PC-9 (cell line): ENCODE results near the gene ATXN1. TPM values are rescaled to one million over a fixed set of nuclear protein-coding genes. Genes with fewer than 3 reads are reported as not detected.

Experiments used
- BruUV-seq: library from RNA; stranded (reverse); fragments of 400-500 nt; replicated peaks from 2 replicates; lab custom pipeline; 2021; lab: Mats Ljungman, UMichigan
- CTCF ChIA-PET: fragments of 300-600 bp; sonication (Branson Sonifier 250); formaldehyde crosslinking; loops from one replicate; lab custom pipeline; 2022; ENCODE audit warnings: antibody characterized with exemption; lab: Charles Lee
- POLR2A ChIA-PET: fragments of 300-600 bp; sonication (Branson Sonifier 250); formaldehyde crosslinking; loops from one replicate; lab custom pipeline; 2022; ENCODE audit warnings: antibody characterized with exemption; ENCODE audit not compliant: unreplicated experiment; lab: Charles Lee
- DNase-seq, 2 experiments: peaks; one replicate each; pipeline versions ENCODE4 v3.0.0 to v3.0.0-alpha.2; 2015 to 2022; ENCODE audit warnings: mixed read lengths in 1 of 2
- H2AFZ ChIP-seq: fragments of 200-600 bp; sonication (generic); 2 replicates; pipeline ENCODE4 v1.8.1; 2017; ENCODE audit warnings: antibody characterized with exemption
- H3F3A ChIP-seq: fragments of 200-600 bp; sonication (generic); 2 replicates; pipeline ENCODE4 v1.8.1; 2017; ENCODE audit warnings: antibody characterized with exemption, mild to moderate bottlenecking, low read depth; ENCODE audit not compliant: insufficient read depth
- H3K27ac ChIP-seq: fragments of 200-600 bp; sonication (generic); 2 replicates; pipeline ENCODE4 v1.6.1; 2016; ENCODE audit warnings: mixed run types
- H3K27me3 ChIP-seq: fragments of 200-600 bp; sonication (generic); 2 replicates; pipeline ENCODE4 v1.6.1; 2016; ENCODE audit warnings: low read depth, mixed run types; ENCODE audit not compliant: insufficient read depth
- H3K36me3 ChIP-seq: fragments of 200-600 bp; sonication (generic); 2 replicates; pipeline ENCODE4 v1.6.1; 2016; ENCODE audit warnings: low read depth, mixed run types
- H3K4me1 ChIP-seq: fragments of 200-600 bp; sonication (generic); replicated peaks from 2 replicates; pipeline ENCODE4 v1.6.1; 2016; ENCODE audit warnings: mixed run types; ENCODE audit not compliant: insufficient read depth
- H3K4me2 ChIP-seq: fragments of 200-600 bp; sonication (generic); 2 replicates; pipeline ENCODE4 v1.6.1; 2017; ENCODE audit warnings: mixed run types
- H3K4me3 ChIP-seq: fragments of 200-600 bp; sonication (generic); 2 replicates; pipeline ENCODE4 v1.6.1; 2016; ENCODE audit warnings: mixed run types
- H3K79me2 ChIP-seq: fragments of 200-600 bp; sonication (generic); 2 replicates; pipeline ENCODE4 v1.6.1; 2017; ENCODE audit warnings: low read depth, mixed run types
- H3K9me2 ChIP-seq: fragments of 200-600 bp; sonication (generic); 2 replicates; pipeline ENCODE4 v1.8.1; 2017; ENCODE audit warnings: mild to moderate bottlenecking; ENCODE audit not compliant: insufficient read depth
- H3K9me3 ChIP-seq: fragments of 200-600 bp; sonication (generic); 2 replicates; pipeline ENCODE4 v1.8.1; 2016; ENCODE audit warnings: low read depth; ENCODE audit not compliant: insufficient read depth
- H4K20me1 ChIP-seq: fragments of 200-600 bp; sonication (generic); 2 replicates; pipeline ENCODE4 v1.8.1; 2017; ENCODE audit not compliant: insufficient read depth
- EZH2 ChIP-seq: fragments of 200-600 bp; sonication (generic); IDR thresholded peaks from 2 replicates; pipeline ENCODE4 v1.8.0; 2017; ENCODE audit warnings: antibody characterized with exemption, low read depth
- intact Hi-C: fragments of 100-400 bp; cut with micrococcal nuclease; formaldehyde crosslinking; loops from one replicate; pipeline ENCODE4 v1.10.0; 2022; ENCODE audit not compliant: unreplicated experiment
- total RNA-seq: library from RNA; stranded (reverse); gene quantifications from 2 replicates; pipeline ENCODE4 v1.2.3, GENCODE V29; 2021
- TF ChIP-seq, protein P1 (sequence below): fragments of 200-600 bp; sonication (generic); conservative IDR thresholded peaks from 2 replicates; pipeline ENCODE4 v1.6.1; 2017; ENCODE audit warnings: mixed run types, antibody characterized with exemption, mild to moderate bottlenecking, moderate library complexity

The ATXN1 gene
- total RNA-seq, 1 experiment from 2014 or later: 42.7 TPM

DNA sequence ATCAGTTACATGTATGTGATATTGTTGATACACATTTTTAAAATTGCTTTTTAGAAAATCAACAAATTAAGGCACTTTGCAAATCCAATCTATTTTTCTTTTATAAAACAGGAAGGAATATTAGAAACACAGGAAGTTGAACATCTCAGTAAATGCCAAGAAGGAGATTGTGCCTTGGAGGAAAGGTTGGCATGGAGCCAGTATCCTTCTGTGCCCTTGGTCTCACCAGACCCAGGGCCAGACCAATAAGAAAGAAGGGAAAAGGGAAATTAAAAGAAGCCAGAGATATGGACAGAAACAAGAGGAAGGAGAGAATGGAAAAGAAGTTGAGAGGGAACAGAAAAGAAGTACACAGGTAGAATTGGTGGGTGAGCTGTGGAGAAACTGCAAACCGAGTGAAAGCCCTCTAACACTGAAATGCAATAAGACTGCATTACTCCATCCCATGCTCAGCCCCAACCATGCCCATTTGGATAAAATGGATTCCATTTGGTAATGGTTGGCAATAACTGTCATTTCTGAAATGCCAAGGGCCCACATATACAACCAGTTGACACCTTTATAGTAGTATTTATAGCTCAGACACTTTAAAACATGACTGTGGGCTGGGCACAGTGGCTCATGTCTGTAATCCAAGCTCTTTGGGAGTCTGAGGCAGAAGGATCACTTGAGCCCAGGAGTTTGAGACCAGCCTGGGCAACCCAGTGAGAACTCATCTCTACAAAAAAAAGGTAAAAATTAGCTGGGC, 389.1 kb downstream of the ATXN1 start:
- POLR2A ChIA-PET: no interaction called here
- H4K20me1 ChIP-seq: no peaks in the 10 kb centered on the region
- BruUV-seq: no TSS peak

DNA sequence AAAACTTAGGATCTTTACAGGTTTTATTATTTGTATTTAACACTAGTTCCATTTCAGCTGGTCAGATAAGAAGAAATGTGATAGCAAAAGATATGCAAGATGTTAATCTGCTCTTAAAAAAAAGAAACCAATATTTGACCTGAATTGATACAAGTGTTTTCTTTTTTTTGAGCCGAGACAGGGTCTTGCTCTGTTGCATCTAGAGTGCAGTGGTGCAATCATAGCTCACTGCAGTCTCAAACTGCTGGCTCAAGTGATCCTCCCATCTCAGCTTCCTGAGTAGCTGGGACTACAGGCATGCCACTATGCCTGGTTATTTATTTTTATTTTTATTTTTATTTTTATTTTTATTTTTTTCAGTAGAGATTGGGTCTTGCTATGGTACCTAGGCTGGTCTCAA, 389.9 kb downstream of the ATXN1 start:
- TF ChIP-seq, protein P1, sequence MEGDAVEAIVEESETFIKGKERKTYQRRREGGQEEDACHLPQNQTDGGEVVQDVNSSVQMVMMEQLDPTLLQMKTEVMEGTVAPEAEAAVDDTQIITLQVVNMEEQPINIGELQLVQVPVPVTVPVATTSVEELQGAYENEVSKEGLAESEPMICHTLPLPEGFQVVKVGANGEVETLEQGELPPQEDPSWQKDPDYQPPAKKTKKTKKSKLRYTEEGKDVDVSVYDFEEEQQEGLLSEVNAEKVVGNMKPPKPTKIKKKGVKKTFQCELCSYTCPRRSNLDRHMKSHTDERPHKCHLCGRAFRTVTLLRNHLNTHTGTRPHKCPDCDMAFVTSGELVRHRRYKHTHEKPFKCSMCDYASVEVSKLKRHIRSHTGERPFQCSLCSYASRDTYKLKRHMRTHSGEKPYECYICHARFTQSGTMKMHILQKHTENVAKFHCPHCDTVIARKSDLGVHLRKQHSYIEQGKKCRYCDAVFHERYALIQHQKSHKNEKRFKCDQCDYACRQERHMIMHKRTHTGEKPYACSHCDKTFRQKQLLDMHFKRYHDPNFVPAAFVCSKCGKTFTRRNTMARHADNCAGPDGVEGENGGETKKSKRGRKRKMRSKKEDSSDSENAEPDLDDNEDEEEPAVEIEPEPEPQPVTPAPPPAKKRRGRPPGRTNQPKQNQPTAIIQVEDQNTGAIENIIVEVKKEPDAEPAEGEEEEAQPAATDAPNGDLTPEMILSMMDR: no peak
- no peak for TF ChIP-seq EZH2
- H3K27me3 ChIP-seq: no peaks in the 10 kb centered on the region
- ChIA-PET CTCF (interaction anchor here (0.6 kb wide), 1 partner anchor 34 kb away, joined by 5 read pairs; no protein-coding TSS in a partner anchor), POLR2A (no interaction called here)
- H3K36me3 ChIP-seq: no peaks in the 10 kb centered on the region
- no TSS peak for BruUV-seq
- H3K4me2 ChIP-seq: no peak overlapping the region
- H4K20me1 ChIP-seq: no peaks in the 10 kb centered on the region
- no peaks in the 10 kb centered on the region for H3K79me2 ChIP-seq
- no peaks in the 10 kb centered on the region for H3F3A ChIP-seq
- no peak overlapping the region for H3K4me3 ChIP-seq
- H3K9me2 ChIP-seq: no peaks in the 10 kb centered on the region
- no peaks in the 10 kb centered on the region for H3K4me1 ChIP-seq
- H3K27ac ChIP-seq: no peak overlapping the region
- DNase-seq: no peak
- no peak overlapping the region for H2AFZ ChIP-seq
- intact Hi-C loops: no loop called here
- H3K9me3 ChIP-seq: no peaks in the 10 kb centered on the region

More for the DNA sequence above, 389.1 kb downstream of the ATXN1 start:
- no peaks in the 10 kb centered on the region for H3K9me3 ChIP-seq
- H3K36me3 ChIP-seq: no peaks in the 10 kb centered on the region
- no peak overlapping the region for H3K4me3 ChIP-seq
- intact Hi-C loops: no loop called here
- H3K4me1 ChIP-seq: no peaks in the 10 kb centered on the region
- H3F3A ChIP-seq: no peaks in the 10 kb centered on the region
- no peaks in the 10 kb centered on the region for H3K27me3 ChIP-seq
- TF ChIP-seq EZH2: no peak
- TF ChIP-seq, protein P1: no peak
- DNase-seq: no peak
- CTCF ChIA-PET: no interaction called here
- H3K9me2 ChIP-seq: no peaks in the 10 kb centered on the region
- H3K27ac ChIP-seq: no peak overlapping the region
- no peaks in the 10 kb centered on the region for H3K79me2 ChIP-seq
- no peak overlapping the region for H3K4me2 ChIP-seq
- H2AFZ ChIP-seq: no peak overlapping the region

DNA sequence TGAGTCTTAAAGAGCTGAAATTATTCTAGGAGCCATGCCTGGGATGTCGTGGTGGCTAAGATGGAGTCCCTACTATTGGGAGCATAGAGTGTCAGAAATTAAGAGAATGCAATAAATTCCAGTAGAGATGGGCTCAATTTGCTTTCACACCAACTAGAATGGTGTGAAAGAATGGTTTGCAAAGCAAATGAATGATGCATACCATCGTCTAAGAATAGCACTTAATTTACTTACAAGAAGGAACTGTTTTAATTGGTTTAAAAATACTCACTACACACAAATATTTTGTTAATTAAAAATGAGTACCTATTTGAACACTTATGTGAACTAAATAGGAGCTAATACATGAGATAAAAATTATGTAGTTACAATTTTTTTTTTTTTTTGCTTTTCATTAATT, 390.3 kb downstream of the ATXN1 start:
- no peaks in the 10 kb centered on the region for H3K36me3 ChIP-seq
- intact Hi-C loops: no loop called here
- H3K27ac ChIP-seq: no peak overlapping the region
- no TSS peak for BruUV-seq
- H3K27me3 ChIP-seq: no peaks in the 10 kb centered on the region
- H3F3A ChIP-seq: no peaks in the 10 kb centered on the region
- H4K20me1 ChIP-seq: no peaks in the 10 kb centered on the region
- H3K9me3 ChIP-seq: no peaks in the 10 kb centered on the region
- no peak overlapping the region for H3K4me3 ChIP-seq
- no peak overlapping the region for H3K4me2 ChIP-seq
- no peaks in the 10 kb centered on the region for H3K4me1 ChIP-seq
- H2AFZ ChIP-seq: no peak overlapping the region
- POLR2A ChIA-PET: no interaction called here
- H3K79me2 ChIP-seq: no peaks in the 10 kb centered on the region
- H3K9me2 ChIP-seq: no peaks in the 10 kb centered on the region
- TF ChIP-seq, protein P1: no peak
- no peak for TF ChIP-seq EZH2
- DNase-seq: no peak
- CTCF ChIA-PET: interaction anchor here (0.6 kb wide), 1 partner anchor 35 kb away, joined by 5 read pairs; no protein-coding TSS in a partner anchor
